Natural killer cell (primary cell): Measurements from ENCODE around the gene RWDD4. TPM values are rescaled to one million over a fixed set of nuclear protein-coding genes. Genes with fewer than 3 reads are reported as not detected.
A peak's percentile ranks its signal among the peaks of the same experiment; 100 is the strongest.

Experiments used
- ATAC-seq, 3 donors: fragments of 150-1000 bp in 2 of 3; fragments of 200-7000 bp in 1 of 3; cut with Tn5 transposase; 1 replicate in 1 of 3; 2 replicates in 2 of 3; pipeline ENCODE4 v1.10.0; 2021; ENCODE audit warnings: mild to moderate bottlenecking in 2 of 3, moderate library complexity in 2 of 3
- DNase-seq, 2 donors: peaks; one replicate each; pipeline versions ENCODE4 v3.0.0 to v3.0.0-alpha.2; 2013 to 2021; ENCODE audit warnings: mixed read lengths in 1 of 2
- H3K27ac ChIP-seq: one replicate; pipeline ENCODE4 v1.5.1; 2013; ENCODE audit warnings: mild to moderate bottlenecking, low read length
- H3K27me3 ChIP-seq: one replicate; pipeline ENCODE4 v1.6.1; 2013; ENCODE audit warnings: low read length; ENCODE audit not compliant: control insufficient read depth, insufficient read depth
- H3K36me3 ChIP-seq: one replicate; pipeline ENCODE4 v1.6.1; 2013; ENCODE audit warnings: low read length; ENCODE audit not compliant: control insufficient read depth, insufficient read depth
- H3K4me1 ChIP-seq: one replicate; pipeline ENCODE4 v1.6.1; 2013; ENCODE audit warnings: low read length; ENCODE audit not compliant: control insufficient read depth, insufficient read depth
- H3K4me3 ChIP-seq: one replicate; pipeline ENCODE4 v1.5.1; 2013; ENCODE audit warnings: low read length
- H3K9me3 ChIP-seq: one replicate; pipeline ENCODE4 v1.6.1; 2013; ENCODE audit warnings: low read length; ENCODE audit not compliant: control insufficient read depth, insufficient read depth
- H3K27ac Mint-ChIP-seq, 2 donors: one replicate each; pipeline ENCODE4 v1.8.0; 2022; ENCODE audit warnings: mild to moderate bottlenecking in 2 of 2, mixed read lengths in 2 of 2, moderate library complexity in 1 of 2
- H3K27me3 Mint-ChIP-seq, 2 donors: one replicate each; pipeline ENCODE4 v1.8.0; 2022; ENCODE audit warnings: low read depth in 2 of 2, mixed read lengths in 2 of 2
- H3K36me3 Mint-ChIP-seq: one replicate; pipeline ENCODE4 v1.8.0; 2022; ENCODE audit warnings: mixed read lengths
- H3K4me1 Mint-ChIP-seq, 2 donors: one replicate each; pipeline ENCODE4 v1.8.0; 2022; ENCODE audit warnings: mixed read lengths in 2 of 2
- H3K4me3 Mint-ChIP-seq: one replicate; pipeline ENCODE4 v1.8.0; 2022; ENCODE audit warnings: mild to moderate bottlenecking, moderate library complexity, mixed read lengths
- H3K9me3 Mint-ChIP-seq, 2 donors: one replicate each; pipeline ENCODE4 v1.8.0; 2022; ENCODE audit warnings: mixed read lengths in 2 of 2
- CTCF ChIP-seq: fragments of 200-600 bp; IDR thresholded peaks from one replicate; pipeline ENCODE4 v1.8.0; 2022; ENCODE audit warnings: antibody characterized with exemption
- WGBS: methylation state at CpG from one replicate; pipeline ENCODE4 v1.1.7; 2013; ENCODE audit warnings: missing lambda C conversion rate; ENCODE audit not compliant: insufficient coverage; 5-methylcytosine and 5-hydroxymethylcytosine counted together
- intact Hi-C: fragments of 100-400 bp; cut with micrococcal nuclease; formaldehyde crosslinking; loops from one replicate; pipeline ENCODE4 v1.14.2; 2022
- total RNA-seq, 4 donors: library from RNA; stranded (reverse); fragments of 120-200 nt in 1 of 4; gene quantifications; one replicate each; pipeline versions ENCODE4 v1.2.3 to v1.2.4, GENCODE V29; 2013 to 2022

Gene RWDD4
- total RNA-seq, 3 donors from 2014 or later (not counting 1 experiment from before 2014, with no cell fraction given) = 14.3 to 20.7 (median 17.6) TPM

GRCh38 chr4:183602557-183603027, 56.4 kb downstream of the RWDD4 start:
- peak; percentile 8 for TF ChIP-seq CTCF
- no peak for ATAC-seq
- no peaks in the 10 kb centered on the region for H3K9me3 ChIP-seq
- peak in 1 of 2 donors; percentile 39 for DNase-seq
- Mint-ChIP-seq H3K9me3 (no peaks in the 10 kb centered on the region), H3K27me3 (peaks cover 0 to 4% of the 10 kb centered on the region in 2 donors), H3K27ac (no peak overlapping the region), H3K4me1 (no peaks in the 10 kb centered on the region), H3K36me3 (no peaks in the 10 kb centered on the region), H3K4me3 (no peak overlapping the region)
- intact Hi-C loops = loop anchor here (1.0 kb wide), 1 partner anchor 130 kb away; no protein-coding TSS in a partner anchor
- WGBS = 25% methylated on average over 1 of the region's 6 CpGs
- H3K4me1 ChIP-seq = no peaks in the 10 kb centered on the region
- H3K4me3 ChIP-seq = no peak overlapping the region
- H3K27me3 ChIP-seq = no peaks in the 10 kb centered on the region
- no peaks in the 10 kb centered on the region for H3K36me3 ChIP-seq
- no peak overlapping the region for H3K27ac ChIP-seq

- H3K27me3 Mint-ChIP-seq = peaks cover 0 to 4% of the 10 kb centered on the region in 2 donors
- Histone ChIP-seq H3K27ac (no peak overlapping the region), H3K36me3 (no peaks in the 10 kb centered on the region), H3K27me3 (no peaks in the 10 kb centered on the region), H3K4me3 (no peak overlapping the region), H3K4me1 (no peaks in the 10 kb centered on the region), H3K9me3 (no peaks in the 10 kb centered on the region)
- TF ChIP-seq CTCF = no peak
- no peak for ATAC-seq
- no peaks in the 10 kb centered on the region for H3K4me1 Mint-ChIP-seq
- no peak for DNase-seq
- H3K36me3 Mint-ChIP-seq = no peaks in the 10 kb centered on the region
- 62% methylated on average over 1 of the region's 1 CpG for WGBS
- intact Hi-C loops = no loop called here
- no peak overlapping the region for H3K4me3 Mint-ChIP-seq
- H3K9me3 Mint-ChIP-seq = no peaks in the 10 kb centered on the region
- H3K27ac Mint-ChIP-seq = no peak overlapping the region
These were observed 57.6 kb downstream of the RWDD4 start for GRCh38 chr4:183601381-183601780.

- H3K36me3 Mint-ChIP-seq = no peaks in the 10 kb centered on the region
- no peaks in the 10 kb centered on the region for H3K36me3 ChIP-seq
- H3K9me3 Mint-ChIP-seq = no peaks in the 10 kb centered on the region
- H3K4me3 Mint-ChIP-seq = no peak overlapping the region
- 92% methylated on average over 3 of the region's 3 CpGs for WGBS
- H3K4me3 ChIP-seq = no peak overlapping the region
- no peaks in the 10 kb centered on the region for H3K4me1 ChIP-seq
- H3K27ac ChIP-seq = no peak overlapping the region
- intact Hi-C loops = no loop called here
- no peaks in the 10 kb centered on the region for H3K9me3 ChIP-seq
- H3K4me1 Mint-ChIP-seq = no peaks in the 10 kb centered on the region
- ATAC-seq = no peak
- TF ChIP-seq CTCF = no peak
- no peaks in the 10 kb centered on the region for H3K27me3 ChIP-seq
- no peak overlapping the region for H3K27ac Mint-ChIP-seq
- DNase-seq = peak in 1 of 2 donors; percentile 50
- H3K27me3 Mint-ChIP-seq = peaks cover 0 to 4% of the 10 kb centered on the region in 2 donors
These were observed 58.7 kb downstream of the RWDD4 start for GRCh38 chr4:183600189-183600685.

- H3K4me1 Mint-ChIP-seq = no peaks in the 10 kb centered on the region
- ATAC-seq = no peak
- intact Hi-C loops = no loop called here
These were observed 59.3 kb downstream of the RWDD4 start for GRCh38 chr4:183599690-183600089.

More at GRCh38 chr4:183599690-183600089, 59.3 kb downstream of the RWDD4 start:
- H3K36me3 Mint-ChIP-seq = no peaks in the 10 kb centered on the region
- no peak for DNase-seq
- H3K4me3 Mint-ChIP-seq = no peak overlapping the region
- TF ChIP-seq CTCF = no peak
- Histone ChIP-seq H3K9me3 (no peaks in the 10 kb centered on the region), H3K27me3 (no peaks in the 10 kb centered on the region), H3K27ac (no peak overlapping the region), H3K36me3 (no peaks in the 10 kb centered on the region), H3K4me3 (no peak overlapping the region), H3K4me1 (no peaks in the 10 kb centered on the region)
- H3K9me3 Mint-ChIP-seq = no peaks in the 10 kb centered on the region
- peaks cover 0 to 4% of the 10 kb centered on the region in 2 donors for H3K27me3 Mint-ChIP-seq
- H3K27ac Mint-ChIP-seq = no peak overlapping the region
